ENCODE data around the gene LOXL1. TPM values are rescaled to one million over a fixed set of nuclear protein-coding genes. Genes with fewer than 3 reads are reported as not detected.

Gene LOXL1
- total and polyA plus RNA-seq, 9 of the 15 experiments (the other 6 are each of a cell fraction or from before 2014, with no cell fraction given): 0.14 TPM; not detected in 8

- TF ChIP-seq NKRF (IDR thresholded peaks at IDR 0.05; ENCODE audit: borderline replicate concordance) (no peak), E2F5 (CRISPR knock-in tag; IDR thresholded peaks at IDR 0.05) (no peak), CUX1 (CRISPR knock-in tag; IDR thresholded peaks at IDR 0.05) (no peak), GATA2 (CRISPR knock-in tag; IDR thresholded peaks at IDR 0.05) (no peak), ZMIZ1 (IDR thresholded peaks at IDR 0.05; ENCODE audit: low read depth in 2 of 2, low read length in 2 of 2) (no peak), WHSC1 (IDR thresholded peaks at IDR 0.05; ENCODE audit: low read length) (no peak), FOXJ3 (CRISPR knock-in tag; IDR thresholded peaks at IDR 0.05) (no peak), COPS2 (conservative IDR thresholded peaks at IDR 0.05) (no peak), STAT5B (CRISPR knock-in tag; IDR thresholded peaks at IDR 0.05) (no peak), UBTF (IDR thresholded peaks at IDR 0.05; ENCODE audit: borderline replicate concordance in 1 of 2, low read depth in 2 of 2, low read length in 2 of 2) (peak in 1 of 2 experiments; percentile 74; a peak in 2 of 4 replicates), ZNF24 (IDR thresholded peaks at IDR 0.05) (no peak), PHF21A (IDR thresholded peaks at IDR 0.05; ENCODE audit: borderline replicate concordance, low read depth) (no peak), ILF3 (IDR thresholded peaks at IDR 0.05; ENCODE audit: borderline replicate concordance) (no peak)
Observed at GRCh38 chr15:73950831-73951561, 24.7 kb downstream of the LOXL1 start (continued).

Data from K562 (cell line).